ENCODE data around the gene FSD1L.

DNA sequence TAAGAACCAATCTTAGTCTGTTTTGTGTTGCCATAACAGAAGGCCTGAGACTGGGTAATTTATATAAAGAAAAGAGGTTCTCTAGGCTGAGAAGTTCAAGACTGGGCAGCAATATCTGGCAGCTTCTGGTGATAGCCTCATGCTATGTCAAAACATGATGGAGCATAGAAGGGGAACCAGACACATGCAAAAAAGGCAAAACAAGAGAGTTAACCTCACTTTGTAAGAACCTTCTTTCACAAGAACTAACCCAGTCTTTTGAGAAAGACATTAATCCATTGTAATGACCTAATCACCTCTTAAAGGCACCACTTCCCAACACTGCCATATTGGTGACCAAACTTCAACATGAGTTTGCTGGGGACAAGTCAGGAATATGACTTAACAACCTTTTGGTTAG is 37.3 kb downstream of the FSD1L start:
- TF ChIP-seq CTCF (IDR thresholded peaks at IDR 0.05) (no peak), POLR2A (IDR thresholded peaks at IDR 0.05) (no peak)
